Measurements from ENCODE around the gene GPR12. TPM values are rescaled to one million over a fixed set of nuclear protein-coding genes. Genes with fewer than 3 reads are reported as not detected.

Gene GPR12
- total RNA-seq, 1 experiment from 2014 or later: not detected

DNA sequence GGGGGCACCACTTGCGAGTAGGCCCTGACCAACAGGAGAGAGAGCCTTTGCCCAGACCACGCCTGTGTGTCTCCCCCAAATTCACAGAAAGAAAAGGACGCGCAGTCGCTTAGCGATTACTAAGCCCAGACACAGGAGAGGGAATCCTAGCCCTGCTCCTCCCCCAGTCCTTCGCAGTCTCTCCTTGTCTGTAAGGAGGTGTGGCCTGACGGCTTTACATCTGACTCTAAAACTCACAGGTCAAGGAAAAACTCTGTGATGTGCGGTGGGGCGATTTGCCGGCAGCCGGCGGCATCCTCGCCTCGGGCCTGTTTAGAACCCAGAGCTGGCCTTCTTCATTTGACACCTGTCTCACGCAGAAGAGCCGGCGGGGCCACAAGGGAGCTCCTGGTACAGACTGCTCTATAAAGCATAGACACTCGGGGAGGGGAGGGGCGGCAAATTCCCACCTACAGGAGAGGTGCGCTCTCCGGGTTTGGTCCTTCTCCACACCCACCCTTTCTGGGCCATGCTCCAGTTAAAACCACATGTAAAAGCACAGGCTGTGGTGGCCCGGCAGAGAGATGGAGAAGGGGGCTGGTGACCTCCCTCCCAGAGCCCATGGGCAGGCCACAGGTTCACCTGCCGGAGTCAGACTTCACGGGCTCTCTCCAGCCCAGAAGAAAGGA lies 17.8 kb downstream of the GPR12 start:
- intact Hi-C loops (cut with micrococcal nuclease; ENCODE audit: unreplicated experiment): no loop called here
- POLR2A ChIA-PET (ENCODE audit: low non-redundant PET): no interaction called here
- H3K4me3 ChIP-seq (ENCODE audit: low read depth, low read length, poor library complexity, severe bottlenecking): no peak overlapping the region
- no peak for DNase-seq (ENCODE audit: low spot score)
- no peak for TF ChIP-seq EZH2 (IDR thresholded peaks at IDR 0.05; ENCODE audit: borderline replicate concordance, low read depth, low read length, poor library complexity, severe bottlenecking)
- TF ChIP-seq, protein P1, sequence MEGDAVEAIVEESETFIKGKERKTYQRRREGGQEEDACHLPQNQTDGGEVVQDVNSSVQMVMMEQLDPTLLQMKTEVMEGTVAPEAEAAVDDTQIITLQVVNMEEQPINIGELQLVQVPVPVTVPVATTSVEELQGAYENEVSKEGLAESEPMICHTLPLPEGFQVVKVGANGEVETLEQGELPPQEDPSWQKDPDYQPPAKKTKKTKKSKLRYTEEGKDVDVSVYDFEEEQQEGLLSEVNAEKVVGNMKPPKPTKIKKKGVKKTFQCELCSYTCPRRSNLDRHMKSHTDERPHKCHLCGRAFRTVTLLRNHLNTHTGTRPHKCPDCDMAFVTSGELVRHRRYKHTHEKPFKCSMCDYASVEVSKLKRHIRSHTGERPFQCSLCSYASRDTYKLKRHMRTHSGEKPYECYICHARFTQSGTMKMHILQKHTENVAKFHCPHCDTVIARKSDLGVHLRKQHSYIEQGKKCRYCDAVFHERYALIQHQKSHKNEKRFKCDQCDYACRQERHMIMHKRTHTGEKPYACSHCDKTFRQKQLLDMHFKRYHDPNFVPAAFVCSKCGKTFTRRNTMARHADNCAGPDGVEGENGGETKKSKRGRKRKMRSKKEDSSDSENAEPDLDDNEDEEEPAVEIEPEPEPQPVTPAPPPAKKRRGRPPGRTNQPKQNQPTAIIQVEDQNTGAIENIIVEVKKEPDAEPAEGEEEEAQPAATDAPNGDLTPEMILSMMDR (conservative IDR thresholded peaks at IDR 0.05; ENCODE audit: low read depth, low read length): no peak
- BruUV-seq (replicated peaks): no TSS peak
- H3K27ac ChIP-seq (ENCODE audit: low read depth, low read length, poor library complexity, severe bottlenecking): no peak overlapping the region
- H3K27me3 ChIP-seq (replicated peaks; ENCODE audit: insufficient read depth, low read depth, low read length, poor library complexity): peaks cover 59% of the 10 kb centered on the region
- no peaks in the 10 kb centered on the region for H3K9me3 ChIP-seq (ENCODE audit: low read depth, low read length, poor library complexity, severe bottlenecking)
- CTCF ChIA-PET: no interaction called here
- H3K36me3 ChIP-seq (ENCODE audit: insufficient read depth, low read length, poor library complexity, severe bottlenecking): no peaks in the 10 kb centered on the region
- no peaks in the 10 kb centered on the region for H3K4me1 ChIP-seq (ENCODE audit: insufficient read depth, low read length, poor library complexity, severe bottlenecking)

DNA sequence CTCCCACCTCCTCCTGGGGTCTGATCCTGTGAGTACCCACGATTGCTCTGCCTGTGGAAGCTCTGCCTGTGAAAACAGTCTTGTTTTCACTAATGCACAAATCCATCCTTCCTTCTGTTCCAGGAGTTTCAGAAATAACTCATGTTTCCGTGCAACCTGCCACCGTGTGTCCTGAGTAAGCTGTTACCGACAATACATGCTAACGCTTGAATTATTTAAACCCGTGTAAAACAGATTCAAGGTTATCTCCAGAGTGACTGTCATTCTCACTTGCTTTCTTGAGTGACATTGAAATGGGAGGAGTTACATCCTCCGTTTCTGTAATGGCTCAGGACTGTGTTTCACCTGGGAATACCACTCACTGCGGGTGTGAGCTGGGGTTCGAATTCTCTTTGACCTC lies 24.9 kb downstream of the GPR12 start:
- Histone ChIP-seq H3K36me3 (ENCODE audit: insufficient read depth, low read length, poor library complexity, severe bottlenecking) (no peaks in the 10 kb centered on the region), H3K27ac (ENCODE audit: low read depth, low read length, poor library complexity, severe bottlenecking) (no peak overlapping the region), H3K27me3 (replicated peaks; ENCODE audit: insufficient read depth, low read depth, low read length, poor library complexity) (peaks cover 4% of the 10 kb centered on the region), H3K4me3 (ENCODE audit: low read depth, low read length, poor library complexity, severe bottlenecking) (no peak overlapping the region), H3K9me3 (ENCODE audit: low read depth, low read length, poor library complexity, severe bottlenecking) (no peaks in the 10 kb centered on the region), H3K4me1 (ENCODE audit: insufficient read depth, low read length, poor library complexity, severe bottlenecking) (no peaks in the 10 kb centered on the region)
- intact Hi-C loops (cut with micrococcal nuclease; ENCODE audit: unreplicated experiment): no loop called here
- no TSS peak for BruUV-seq (replicated peaks)
- CTCF ChIA-PET: no interaction called here
- TF ChIP-seq EZH2 (IDR thresholded peaks at IDR 0.05; ENCODE audit: borderline replicate concordance, low read depth, low read length, poor library complexity, severe bottlenecking): no peak
- TF ChIP-seq, protein P1 (conservative IDR thresholded peaks at IDR 0.05; ENCODE audit: low read depth, low read length): no peak
- POLR2A ChIA-PET (ENCODE audit: low non-redundant PET): no interaction called here
- no peak for DNase-seq (ENCODE audit: low spot score)

DNA sequence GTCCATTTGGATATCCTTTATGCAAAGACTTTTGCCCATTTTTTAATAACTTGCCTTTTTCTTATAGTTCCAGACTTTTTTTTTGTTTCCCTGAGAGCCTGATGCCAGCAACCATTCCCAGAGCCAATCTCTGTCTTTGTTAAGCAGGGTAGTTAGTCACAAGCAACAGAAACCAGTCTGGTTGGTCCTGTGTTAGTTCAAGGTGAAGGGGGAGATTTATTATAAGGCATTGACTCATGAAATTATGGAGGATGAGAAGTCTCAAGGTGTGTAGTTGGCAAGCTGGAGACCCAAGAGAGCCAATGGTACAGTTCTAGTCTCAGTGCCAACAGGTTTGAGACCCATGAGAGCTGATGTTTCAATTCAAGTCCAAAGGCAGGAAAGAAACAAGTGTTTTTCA lies 33.0 kb downstream of the GPR12 start:
- ChIA-PET POLR2A (ENCODE audit: low non-redundant PET) (no interaction called here), CTCF (interaction anchor here (1.0 kb wide), 1 partner anchor 543 kb away, joined by 3 read pairs; no protein-coding TSS in a partner anchor)
- Histone ChIP-seq H3K4me3 (ENCODE audit: low read depth, low read length, poor library complexity, severe bottlenecking) (no peak overlapping the region), H3K9me3 (ENCODE audit: low read depth, low read length, poor library complexity, severe bottlenecking) (no peaks in the 10 kb centered on the region), H3K36me3 (ENCODE audit: insufficient read depth, low read length, poor library complexity, severe bottlenecking) (no peaks in the 10 kb centered on the region), H3K4me1 (ENCODE audit: insufficient read depth, low read length, poor library complexity, severe bottlenecking) (no peaks in the 10 kb centered on the region), H3K27me3 (replicated peaks; ENCODE audit: insufficient read depth, low read depth, low read length, poor library complexity) (no peaks in the 10 kb centered on the region), H3K27ac (ENCODE audit: low read depth, low read length, poor library complexity, severe bottlenecking) (no peak overlapping the region)
- no TSS peak for BruUV-seq (replicated peaks)
- TF ChIP-seq, protein P1 (conservative IDR thresholded peaks at IDR 0.05; ENCODE audit: low read depth, low read length): no peak
- no peak for TF ChIP-seq EZH2 (IDR thresholded peaks at IDR 0.05; ENCODE audit: borderline replicate concordance, low read depth, low read length, poor library complexity, severe bottlenecking)
- no peak for DNase-seq (ENCODE audit: low spot score)
- intact Hi-C loops (cut with micrococcal nuclease; ENCODE audit: unreplicated experiment): no loop called here

All from A673 (cell line).